GM12878 (cell line): ENCODE results near the gene SLC2A9.

ENCODE experiments used
- EP300 ChIP-seq, 2 experiments: fragments of 150-350 bp in 1 of 2; IDR thresholded peaks; 2 replicates each; pipeline ENCODE4 v1.6.1; 2011 to 2012; ENCODE audit warnings: low read depth in 2 of 2, low read length in 2 of 2, borderline replicate concordance in 1 of 2, improper control_type of control experiment in 1 of 2, inconsistent platforms in 1 of 2; ENCODE audit not compliant: control insufficient read depth in 1 of 2
- POLR2AphosphoS5 ChIP-seq: IDR thresholded peaks from 2 replicates; pipeline ENCODE4 v1.6.1; 2011; ENCODE audit warnings: mild to moderate bottlenecking, low read length, inconsistent platforms
- TCF12 ChIP-seq: IDR thresholded peaks from 2 replicates; pipeline ENCODE4 v1.6.1; 2011; ENCODE audit warnings: low read depth, mild to moderate bottlenecking, low read length
- TCF3 ChIP-seq: IDR thresholded peaks from 2 replicates; pipeline ENCODE4 v1.6.1; 2012; ENCODE audit warnings: low read depth, mild to moderate bottlenecking, low read length, borderline replicate concordance; ENCODE audit not compliant: insufficient read depth
- TF ChIP-seq, protein P1 (sequence below), 3 experiments: IDR thresholded peaks in 2 of 3; conservative IDR thresholded peaks in 1 of 3; 2 replicates each; pipeline ENCODE4 v1.5.1; 2011; ENCODE audit warnings: low read depth in 3 of 3, low read length in 3 of 3, mild to moderate bottlenecking in 3 of 3, control low read depth in 2 of 3, moderate library complexity in 2 of 3, inconsistent platforms in 1 of 3, mixed read lengths in 1 of 3; ENCODE audit not compliant: control insufficient read depth in 2 of 3, insufficient read depth in 1 of 3; ENCODE audit errors: extremely low read depth in 1 of 3
- TF ChIP-seq, protein P2 (sequence below): fragments of 450-650 bp; formaldehyde crosslinking; IDR thresholded peaks from 2 replicates; pipeline ENCODE4 v1.5.0; 2022; ENCODE audit warnings: mild to moderate bottlenecking, missing genetic modification characterization

DNA sequence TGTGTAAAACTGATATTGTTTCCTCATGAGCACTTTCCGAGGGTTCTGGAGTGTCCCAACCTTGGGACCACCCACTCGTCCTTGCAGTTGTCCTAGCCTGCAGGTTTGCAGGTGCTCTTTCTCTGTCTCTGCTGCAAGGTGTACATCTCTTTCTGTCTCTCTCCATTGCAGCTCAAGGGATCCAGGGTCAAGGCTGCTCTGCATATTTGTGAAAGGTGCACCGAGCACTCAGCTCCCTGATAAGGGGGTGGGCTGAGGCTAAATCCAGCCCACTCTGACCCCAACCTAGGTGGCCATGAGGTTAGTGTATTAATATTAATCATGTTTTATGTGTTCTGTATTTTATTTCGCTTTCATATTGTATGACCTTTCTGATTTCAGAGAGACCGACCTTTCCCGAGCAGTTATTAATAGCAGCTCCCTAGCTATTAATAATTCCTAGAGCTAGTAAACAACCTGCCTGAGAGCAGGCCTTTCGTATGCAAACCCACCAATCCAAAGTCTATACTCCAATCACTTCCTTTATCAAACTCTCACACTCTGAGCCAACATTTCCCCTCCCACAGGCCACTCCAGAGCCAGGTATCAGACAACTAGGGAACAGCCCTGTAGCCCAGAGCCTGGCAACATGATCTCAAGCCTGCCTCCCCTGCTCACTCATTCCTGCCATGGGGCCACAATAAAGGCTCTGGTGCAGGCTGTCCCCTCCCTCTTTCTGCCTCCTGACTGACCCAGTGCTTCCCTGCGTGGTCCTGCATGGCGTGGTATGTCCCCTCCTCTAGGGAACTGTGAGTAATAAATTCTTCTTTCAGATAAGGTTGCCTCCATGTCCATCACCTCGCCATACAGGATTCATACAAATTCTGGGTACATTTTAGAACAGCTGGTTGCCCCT, 73.9 kb downstream of the SLC2A9 start:
- TF ChIP-seq, protein P1, sequence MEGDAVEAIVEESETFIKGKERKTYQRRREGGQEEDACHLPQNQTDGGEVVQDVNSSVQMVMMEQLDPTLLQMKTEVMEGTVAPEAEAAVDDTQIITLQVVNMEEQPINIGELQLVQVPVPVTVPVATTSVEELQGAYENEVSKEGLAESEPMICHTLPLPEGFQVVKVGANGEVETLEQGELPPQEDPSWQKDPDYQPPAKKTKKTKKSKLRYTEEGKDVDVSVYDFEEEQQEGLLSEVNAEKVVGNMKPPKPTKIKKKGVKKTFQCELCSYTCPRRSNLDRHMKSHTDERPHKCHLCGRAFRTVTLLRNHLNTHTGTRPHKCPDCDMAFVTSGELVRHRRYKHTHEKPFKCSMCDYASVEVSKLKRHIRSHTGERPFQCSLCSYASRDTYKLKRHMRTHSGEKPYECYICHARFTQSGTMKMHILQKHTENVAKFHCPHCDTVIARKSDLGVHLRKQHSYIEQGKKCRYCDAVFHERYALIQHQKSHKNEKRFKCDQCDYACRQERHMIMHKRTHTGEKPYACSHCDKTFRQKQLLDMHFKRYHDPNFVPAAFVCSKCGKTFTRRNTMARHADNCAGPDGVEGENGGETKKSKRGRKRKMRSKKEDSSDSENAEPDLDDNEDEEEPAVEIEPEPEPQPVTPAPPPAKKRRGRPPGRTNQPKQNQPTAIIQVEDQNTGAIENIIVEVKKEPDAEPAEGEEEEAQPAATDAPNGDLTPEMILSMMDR (IDR thresholded peaks at IDR 0.05 in 2 of 3, conservative IDR thresholded peaks at IDR 0.05 in 1 of 3; ENCODE audit: control insufficient read depth in 2 of 3, extremely low read depth in 1 of 3, insufficient read depth in 1 of 3, low read depth in 3 of 3, low read length in 3 of 3), result no peak
- TF ChIP-seq TCF3 (no peak), TCF12 (no peak), EP300 (IDR thresholded peaks at IDR 0.05; ENCODE audit: borderline replicate concordance in 1 of 2, control insufficient read depth in 1 of 2, low read depth in 2 of 2, low read length in 2 of 2) (no peak), POLR2AphosphoS5 (no peak)
- TF ChIP-seq, protein P2, sequence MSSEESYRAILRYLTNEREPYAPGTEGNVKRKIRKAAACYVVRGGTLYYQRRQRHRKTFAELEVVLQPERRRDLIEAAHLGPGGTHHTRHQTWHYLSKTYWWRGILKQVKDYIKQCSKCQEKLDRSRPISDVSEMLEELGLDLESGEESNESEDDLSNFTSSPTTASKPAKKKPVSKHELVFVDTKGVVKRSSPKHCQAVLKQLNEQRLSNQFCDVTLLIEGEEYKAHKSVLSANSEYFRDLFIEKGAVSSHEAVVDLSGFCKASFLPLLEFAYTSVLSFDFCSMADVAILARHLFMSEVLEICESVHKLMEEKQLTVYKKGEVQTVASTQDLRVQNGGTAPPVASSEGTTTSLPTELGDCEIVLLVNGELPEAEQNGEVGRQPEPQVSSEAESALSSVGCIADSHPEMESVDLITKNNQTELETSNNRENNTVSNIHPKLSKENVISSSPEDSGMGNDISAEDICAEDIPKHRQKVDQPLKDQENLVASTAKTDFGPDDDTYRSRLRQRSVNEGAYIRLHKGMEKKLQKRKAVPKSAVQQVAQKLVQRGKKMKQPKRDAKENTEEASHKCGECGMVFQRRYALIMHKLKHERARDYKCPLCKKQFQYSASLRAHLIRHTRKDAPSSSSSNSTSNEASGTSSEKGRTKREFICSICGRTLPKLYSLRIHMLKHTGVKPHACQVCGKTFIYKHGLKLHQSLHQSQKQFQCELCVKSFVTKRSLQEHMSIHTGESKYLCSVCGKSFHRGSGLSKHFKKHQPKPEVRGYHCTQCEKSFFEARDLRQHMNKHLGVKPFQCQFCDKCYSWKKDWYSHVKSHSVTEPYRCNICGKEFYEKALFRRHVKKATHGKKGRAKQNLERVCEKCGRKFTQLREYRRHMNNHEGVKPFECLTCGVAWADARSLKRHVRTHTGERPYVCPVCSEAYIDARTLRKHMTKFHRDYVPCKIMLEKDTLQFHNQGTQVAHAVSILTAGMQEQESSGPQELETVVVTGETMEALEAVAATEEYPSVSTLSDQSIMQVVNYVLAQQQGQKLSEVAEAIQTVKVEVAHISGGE (CRISPR knock-in tag), result no peak
